GM12878 (cell line): ENCODE measurements around the gene PALLD.

Experiments used
- CTCF ChIP-seq, 3 experiments: IDR thresholded peaks in 2 of 3; conservative IDR thresholded peaks in 1 of 3; 2 replicates each; pipeline ENCODE4 v1.5.1; 2011; ENCODE audit warnings: low read depth in 3 of 3, low read length in 3 of 3, mild to moderate bottlenecking in 3 of 3, control low read depth in 2 of 3, moderate library complexity in 2 of 3, inconsistent platforms in 1 of 3, mixed read lengths in 1 of 3; ENCODE audit not compliant: control insufficient read depth in 2 of 3, insufficient read depth in 1 of 3; ENCODE audit errors: extremely low read depth in 1 of 3
- FOXM1 ChIP-seq: IDR thresholded peaks from 2 replicates; pipeline ENCODE4 v1.6.1; 2012; ENCODE audit warnings: low read depth, mild to moderate bottlenecking, inconsistent platforms, low read length, moderate library complexity
- PBX3 ChIP-seq: IDR thresholded peaks from 2 replicates; pipeline ENCODE4 v1.6.1; 2011; ENCODE audit warnings: mild to moderate bottlenecking, low read depth, low read length, moderate library complexity; ENCODE audit not compliant: insufficient replicate concordance
- POLR2AphosphoS2 ChIP-seq: IDR thresholded peaks from 2 replicates; pipeline ENCODE4 v1.6.1; 2011; ENCODE audit warnings: low read depth, mild to moderate bottlenecking, low read length, improper control_type of control experiment, moderate library complexity
- SIN3A ChIP-seq: IDR thresholded peaks from 2 replicates; pipeline ENCODE4 v1.6.1; 2012; ENCODE audit warnings: low read depth, low read length, improper control_type of control experiment

GRCh38 chr4:168883513-168883912, 386.7 kb downstream of the PALLD start:
- no peak for TF ChIP-seq PBX3
- TF ChIP-seq POLR2AphosphoS2, result no peak
- TF ChIP-seq SIN3A, result no peak
- no peak for TF ChIP-seq CTCF (IDR thresholded peaks at IDR 0.05 in 2 of 3, conservative IDR thresholded peaks at IDR 0.05 in 1 of 3; ENCODE audit: control insufficient read depth in 2 of 3, extremely low read depth in 1 of 3, insufficient read depth in 1 of 3, low read depth in 3 of 3, low read length in 3 of 3)
- no peak for TF ChIP-seq FOXM1
